Measurements from ENCODE around the gene PCP2.
A peak's percentile ranks its signal among the peaks of the same experiment; 100 is the strongest.

- TF ChIP-seq REST (IDR thresholded peaks at IDR 0.05) = no peak
- TF ChIP-seq PBX3 (IDR thresholded peaks at IDR 0.05) = peak; percentile 78
Measured at GRCh38 chr19:7674010-7675005, 40.8 kb upstream of the PCP2 start.

Measured in A549 (cell line).